ENCODE results near the gene TEAD4. TPM values are rescaled to one million over a fixed set of nuclear protein-coding genes. Genes with fewer than 3 reads are reported as not detected.
A peak's percentile ranks its signal among the peaks of the same experiment; 100 is the strongest.

The TEAD4 gene
- total and polyA plus RNA-seq, 4 donors: 0.79 to 3.8 (median 2.8) TPM

- H3K27ac ChIP-seq (ENCODE audit: low read depth in 1 of 2, low read length in 2 of 2): peak overlapping the region; percentile 72 to 80
Measured at GRCh38 chr12:3078086-3078820, 119.1 kb downstream of the TEAD4 start.

More at GRCh38 chr12:3078086-3078820, 119.1 kb downstream of the TEAD4 start:
- Histone ChIP-seq H3K9me3 (ENCODE audit: control insufficient read depth in 4 of 4, low read length in 3 of 4) (no peaks in the 10 kb centered on the region), H3K4me1 (ENCODE audit: control insufficient read depth in 4 of 4, insufficient read depth in 4 of 4, low read length in 3 of 4) (peaks cover 7 to 50% (median 35%) of the 10 kb centered on the region in 4 donors), H3K4me3 (ENCODE audit: low read depth in 1 of 3, low read length in 3 of 3) (peak overlapping the region; percentile 78 to 91 (median 90)), H3K27me3 (ENCODE audit: control insufficient read depth in 4 of 4, insufficient read depth in 4 of 4, low read length in 3 of 4) (no peaks in the 10 kb centered on the region), H3K36me3 (ENCODE audit: control insufficient read depth in 4 of 4, insufficient read depth in 3 of 4, low read depth in 1 of 4, low read length in 3 of 4) (no peaks in the 10 kb centered on the region), H3K9ac (ENCODE audit: low read depth in 1 of 2, low read length in 2 of 2) (peak overlapping the region; percentile 84 to 86)
- no peak for DNase-seq (ENCODE audit: low spot score)
- no peak for TF ChIP-seq ATF3 (IDR thresholded peaks at IDR 0.05)
- no peak for TF ChIP-seq MAX (IDR thresholded peaks at IDR 0.05)
- peak; percentile 62 for TF ChIP-seq NR2F2 (IDR thresholded peaks at IDR 0.05)
- TF ChIP-seq REST (IDR thresholded peaks at IDR 0.05): no peak
- no peak for TF ChIP-seq GABPA (IDR thresholded peaks at IDR 0.05 in 1 of 2, conservative IDR thresholded peaks at IDR 0.05 in 1 of 2)
- peak; percentile 10 for TF ChIP-seq HNF4G (IDR thresholded peaks at IDR 0.05)
- no peak for TF ChIP-seq FOXA1 (IDR thresholded peaks at IDR 0.05)
- no peak for TF ChIP-seq CTCF (IDR thresholded peaks at IDR 0.05; ENCODE audit: low read depth, low read length, missing input control)
- no peak for TF ChIP-seq JUND (IDR thresholded peaks at IDR 0.05)
- TF ChIP-seq YY1 (IDR thresholded peaks at IDR 0.05): no peak
- no peak for TF ChIP-seq FOXA2 (IDR thresholded peaks at IDR 0.05)
- no peak for TF ChIP-seq EGR1 (IDR thresholded peaks at IDR 0.05; ENCODE audit: low read depth in 2 of 2)
- TF ChIP-seq ZBTB33 (IDR thresholded peaks at IDR 0.05): no peak
- no peak for TF ChIP-seq RAD21 (IDR thresholded peaks at IDR 0.05)
- peak in 1 of 2 donors; percentile 21 for TF ChIP-seq RXRA (IDR thresholded peaks at IDR 0.05)
- no peak for TF ChIP-seq TAF1 (conservative IDR thresholded peaks at IDR 0.05)
- TF ChIP-seq HNF4A (conservative IDR thresholded peaks at IDR 0.05): no peak
- TF ChIP-seq SP1 (IDR thresholded peaks at IDR 0.05): no peak
- 25% methylated on average over 10 of the region's 10 CpGs for WGBS

All from liver (tissue), 9 donors.